HG02938 (cell line): ENCODE results near the gene MAPKBP1.

ENCODE experiments used
- ATAC-seq: cut with Tn5 transposase; IDR thresholded peaks from one replicate; pipeline ENCODE4 v1.9.1; 2021; ENCODE audit warnings: mild to moderate bottlenecking, moderate library complexity; ENCODE audit not compliant: unreplicated experiment

MAPKBP1 gene

DNA sequence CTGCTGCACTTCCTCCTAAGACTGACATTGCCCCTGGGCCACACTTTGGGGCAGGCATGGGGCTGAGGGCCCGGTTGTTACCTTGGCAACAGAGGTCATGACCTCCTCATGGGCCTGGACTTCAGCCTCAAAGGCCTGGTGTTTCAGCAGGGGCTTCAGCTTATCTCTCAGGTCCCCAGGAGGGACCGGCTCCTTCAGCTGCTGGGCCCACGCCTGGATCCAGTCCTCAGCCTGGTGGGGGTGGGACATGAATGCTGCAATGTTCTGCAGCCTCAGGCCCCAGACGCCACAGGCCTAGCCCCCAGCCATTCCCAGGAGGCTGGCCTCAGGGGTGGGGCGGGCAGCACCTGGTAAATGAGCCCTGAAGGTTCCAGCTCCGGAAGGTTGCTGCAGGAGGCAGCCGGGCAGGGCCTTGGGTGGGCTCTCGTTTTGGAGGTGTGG is 92.0 kb downstream of the MAPKBP1 start:
- no peak for ATAC-seq

DNA sequence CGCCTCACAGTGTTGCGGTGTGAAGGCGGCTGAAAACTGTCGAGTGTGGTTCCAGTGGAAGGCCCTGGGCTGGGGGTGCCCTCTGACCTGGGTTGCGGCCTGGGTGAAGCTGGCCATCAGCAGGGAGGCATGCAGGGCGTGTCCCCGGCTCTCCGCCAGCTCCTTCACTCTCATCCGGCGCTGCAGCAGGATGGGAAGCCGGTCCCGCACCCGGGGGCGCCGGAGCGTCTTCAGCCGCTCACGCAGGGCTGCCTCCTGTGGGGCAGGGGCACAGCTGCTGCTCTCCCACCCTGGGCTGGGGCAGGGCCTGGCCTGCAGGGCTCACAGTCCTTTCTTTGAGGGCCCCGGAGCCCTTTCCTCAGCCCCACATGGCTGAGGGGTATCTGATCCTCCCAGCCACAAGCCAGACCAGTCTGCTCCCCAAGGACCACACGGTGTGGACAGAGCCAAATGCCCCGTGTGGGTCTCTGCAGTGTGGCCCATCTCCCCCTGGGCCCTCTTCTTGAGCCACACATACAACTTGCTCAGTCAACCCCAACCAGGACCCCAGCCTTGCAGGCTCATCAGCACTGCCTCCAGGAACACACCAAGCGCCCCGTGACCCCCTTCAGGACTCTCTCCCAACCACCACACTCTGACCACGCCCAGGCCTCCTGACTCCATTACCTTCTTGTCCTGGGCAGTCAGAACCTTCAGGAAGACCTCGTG is 92.7 kb downstream of the MAPKBP1 start:
- ATAC-seq = no peak

DNA sequence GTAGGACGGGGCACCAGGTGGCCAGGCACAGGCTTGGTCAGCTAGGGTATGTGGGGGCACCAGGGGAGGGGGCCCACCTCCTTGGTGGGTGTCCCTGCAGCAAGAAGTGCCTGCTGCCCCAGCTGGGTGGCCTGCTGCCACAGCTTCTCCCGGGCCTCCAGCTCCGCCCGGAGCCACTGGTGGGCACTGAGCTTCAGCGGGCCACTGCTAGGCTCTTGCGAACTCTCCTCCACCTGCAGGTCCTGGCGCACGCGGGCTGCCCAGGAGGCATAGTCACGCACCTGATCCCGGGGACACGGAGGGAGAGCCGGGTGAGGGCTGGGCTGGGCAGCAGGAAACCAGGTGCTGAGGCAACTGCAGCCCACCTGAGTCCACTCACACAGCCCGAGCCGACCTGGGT is 94.0 kb downstream of the MAPKBP1 start:
- no peak for ATAC-seq

DNA sequence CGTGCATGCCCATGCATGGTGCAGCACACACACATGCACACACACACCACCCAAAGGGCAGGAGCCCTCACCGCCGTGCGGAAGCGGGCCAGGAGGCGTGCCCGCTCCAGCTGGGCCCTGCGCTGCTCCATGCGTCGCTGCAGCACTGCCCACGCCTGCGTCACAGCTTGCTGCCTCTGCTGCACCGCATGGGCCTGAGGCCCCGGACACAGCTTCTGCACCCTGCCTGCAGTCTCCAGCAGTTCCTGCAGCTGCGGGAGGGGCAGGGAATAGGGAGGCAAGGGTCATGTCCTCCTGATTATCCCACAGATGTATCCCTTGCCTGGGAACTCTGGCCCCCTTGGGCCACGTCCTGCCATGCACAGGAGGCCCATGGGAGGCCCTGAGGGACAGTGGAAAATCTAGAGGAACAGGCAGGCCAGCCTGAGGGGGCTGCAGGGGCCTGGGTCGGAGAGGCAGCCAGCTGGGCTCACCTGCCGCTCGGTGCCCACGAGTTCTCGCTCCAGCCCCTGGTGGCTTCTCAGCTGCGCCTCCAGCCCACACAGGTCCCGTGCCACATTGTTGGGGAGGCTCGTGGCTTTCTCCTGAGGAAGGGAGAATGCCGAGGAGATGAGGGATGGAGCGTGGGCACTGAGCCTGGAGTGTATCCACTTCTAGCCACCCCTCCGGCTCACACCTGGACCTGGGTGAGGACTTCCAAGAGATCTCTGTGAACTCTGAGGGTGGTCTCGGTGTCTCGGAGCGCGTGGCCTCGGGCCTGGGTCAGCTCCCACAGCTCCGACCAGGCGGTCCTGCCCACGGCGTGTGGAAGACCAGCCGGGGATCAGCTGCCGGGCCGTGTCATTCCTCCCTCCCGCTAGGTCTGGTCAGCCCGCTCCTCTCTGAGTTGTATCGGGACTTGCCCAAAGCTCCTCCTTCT is 95.7 kb downstream of the MAPKBP1 start:
- no peak for ATAC-seq

DNA sequence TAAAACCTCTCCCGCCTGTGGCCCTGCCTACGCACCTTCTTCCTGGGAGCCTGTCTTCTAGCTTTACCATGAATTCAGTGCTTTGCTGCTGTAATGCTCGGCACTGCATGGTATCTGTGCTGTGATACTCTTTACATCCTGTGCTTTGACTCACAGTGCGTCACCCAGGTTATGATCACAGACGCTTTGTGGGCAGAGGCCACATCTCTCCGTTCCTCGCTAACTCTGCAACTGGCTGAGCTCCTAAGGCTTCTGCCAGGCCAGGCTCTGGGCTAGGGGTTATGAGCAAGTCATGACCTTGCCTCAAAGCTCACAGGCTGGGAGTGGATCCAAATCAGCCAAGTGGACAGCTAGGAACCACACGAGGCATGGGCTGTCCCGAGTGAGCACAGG is 96.4 kb downstream of the MAPKBP1 start:
- no peak for ATAC-seq

DNA sequence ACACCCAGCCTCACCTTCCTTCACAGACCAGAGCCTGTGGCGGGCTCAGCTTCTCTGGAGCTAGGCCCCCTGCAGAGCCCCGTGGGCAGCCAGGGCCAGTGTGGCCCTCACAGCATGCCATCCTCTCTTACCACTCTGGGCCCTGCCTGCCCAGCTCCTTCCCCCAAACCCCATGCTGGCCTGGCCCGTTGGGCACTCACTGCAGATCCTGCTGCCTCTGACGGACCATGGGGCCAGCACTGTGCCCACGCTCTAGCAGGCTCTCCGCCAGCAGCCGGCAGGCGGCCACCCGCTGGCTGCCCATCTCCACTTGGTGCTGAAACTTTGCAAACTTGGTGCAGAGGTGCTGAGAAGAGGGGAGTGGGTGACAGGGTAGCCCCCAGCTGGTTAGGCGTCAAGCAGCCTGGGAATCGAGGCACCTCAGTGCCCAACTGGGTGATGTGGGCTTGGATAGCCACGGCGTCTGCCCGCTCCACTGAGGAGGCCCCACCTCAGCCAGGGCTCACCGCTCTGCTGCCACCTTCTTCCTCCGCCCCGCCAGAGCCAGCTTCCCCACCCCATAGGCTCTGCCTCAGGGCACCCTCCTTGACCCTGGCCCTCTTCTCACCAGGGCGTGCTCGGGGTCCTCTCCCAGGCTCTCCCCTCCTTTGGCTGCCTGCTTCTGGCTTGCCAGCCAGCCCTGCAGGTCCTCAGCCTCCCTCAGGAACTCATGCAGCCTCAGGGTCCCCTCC is 97.1 kb downstream of the MAPKBP1 start:
- no peak for ATAC-seq

DNA sequence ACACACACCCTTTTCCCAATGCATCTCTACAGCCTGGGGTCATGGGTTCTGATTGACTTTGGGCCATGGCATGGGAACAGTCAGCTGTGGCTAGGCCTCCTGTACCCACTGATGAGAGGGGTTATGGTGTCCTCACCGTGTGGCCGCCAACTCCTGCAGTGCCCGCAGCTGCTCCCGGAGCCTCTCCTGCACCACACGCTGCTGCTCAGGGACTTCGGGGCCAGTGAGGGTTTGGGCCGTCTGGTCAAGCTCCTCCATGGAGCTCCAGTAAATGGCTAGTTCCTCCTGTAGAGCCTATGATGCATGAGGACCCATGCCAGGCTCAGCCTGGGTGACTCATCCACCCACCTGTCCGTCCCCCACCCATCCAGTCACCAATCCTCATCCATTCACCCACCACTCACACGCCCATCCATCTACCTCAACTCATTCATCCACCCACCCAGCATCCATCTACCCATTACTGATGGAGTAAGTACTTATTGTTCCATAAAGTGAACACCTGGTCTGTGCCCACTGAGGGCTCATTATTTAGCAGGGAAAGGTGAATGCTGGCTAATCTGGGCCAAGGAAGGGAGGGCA is 98.0 kb downstream of the MAPKBP1 start:
- no peak for ATAC-seq

DNA sequence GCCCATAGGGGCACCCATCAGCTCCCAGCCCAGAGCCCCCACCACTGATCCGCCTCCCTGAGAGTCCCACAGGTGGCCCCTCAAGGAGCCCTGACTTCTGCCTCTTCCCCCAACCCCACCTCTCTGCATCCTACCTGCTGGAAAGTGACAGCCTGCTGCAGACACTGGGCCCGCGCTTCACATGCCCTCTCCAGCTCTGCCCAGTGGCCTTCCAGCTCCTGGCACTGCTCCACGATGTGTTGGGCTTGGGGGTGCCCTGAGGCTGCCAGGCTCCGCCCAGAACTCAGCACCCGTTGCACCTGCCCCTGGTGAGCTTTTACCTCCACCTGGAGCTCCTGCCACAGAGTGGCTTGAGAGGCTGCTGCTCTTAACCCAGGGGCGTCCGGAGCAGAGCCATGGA is 99.4 kb downstream of the MAPKBP1 start:
- no peak for ATAC-seq

DNA sequence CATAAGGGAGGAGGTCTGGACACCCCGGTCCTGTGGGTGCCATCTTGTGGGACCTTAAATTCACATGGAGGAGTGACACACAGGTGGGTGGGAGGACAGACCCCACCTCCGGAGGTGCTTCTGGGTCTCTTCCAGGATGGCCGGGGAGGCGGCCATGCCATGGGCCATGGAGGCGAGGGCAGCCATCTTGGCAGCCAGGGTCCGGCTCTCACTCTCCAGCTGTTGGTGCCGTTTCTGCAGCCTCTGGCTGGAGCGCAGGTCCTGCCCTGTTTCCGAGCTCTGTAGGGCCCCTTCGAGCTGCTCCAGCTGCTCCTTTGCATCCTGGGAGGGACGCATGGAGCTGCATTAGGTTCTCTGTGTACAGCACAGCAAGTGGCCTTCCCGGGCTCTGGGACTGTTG is 100.5 kb downstream of the MAPKBP1 start:
- ATAC-seq = no peak

DNA sequence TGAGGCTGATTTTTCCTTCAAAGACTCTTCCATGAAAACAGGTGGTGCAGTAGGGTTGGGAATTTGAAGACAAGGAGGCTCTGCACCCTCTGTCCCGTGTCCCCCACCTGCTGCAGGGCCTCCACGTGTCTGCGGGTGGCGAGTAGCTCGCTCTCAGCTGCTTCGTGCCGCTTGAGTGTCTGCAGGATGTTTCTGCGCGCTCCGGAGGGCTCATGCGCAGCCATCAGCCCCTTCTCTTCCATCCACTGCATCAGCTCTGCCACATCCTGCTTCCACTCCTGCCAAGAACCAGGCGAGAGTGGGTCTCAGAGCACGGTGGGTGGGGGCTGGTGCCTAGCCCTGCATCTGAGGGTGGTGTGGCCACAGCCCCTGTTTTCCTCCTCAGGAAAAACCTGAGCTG is 101.7 kb downstream of the MAPKBP1 start:
- no peak for ATAC-seq

DNA sequence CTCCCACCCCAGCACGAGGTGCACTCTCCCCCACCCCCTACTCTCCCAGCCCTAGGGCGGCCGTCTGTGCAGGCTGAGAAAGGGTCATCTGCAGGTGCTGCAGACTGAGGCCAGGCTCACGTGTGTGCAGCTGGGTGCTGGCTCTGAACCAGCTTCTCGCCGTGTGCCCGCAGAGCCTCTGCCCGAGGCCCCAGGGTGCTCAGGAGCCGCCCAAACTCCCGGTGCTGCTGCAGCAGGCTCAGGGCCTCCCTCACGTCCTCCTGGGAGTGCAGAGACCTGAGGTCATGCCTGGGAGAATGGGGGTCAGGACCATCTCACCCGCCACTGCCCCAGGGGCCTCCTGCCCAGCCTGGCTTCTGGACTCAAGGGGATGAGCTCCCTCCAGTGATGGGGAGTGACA is 102.4 kb downstream of the MAPKBP1 start:
- no peak for ATAC-seq
